Frontal cortex (tissue), 4 donors: ENCODE data around the gene RPL14. TPM values are rescaled to one million over a fixed set of nuclear protein-coding genes. Genes with fewer than 3 reads are reported as not detected.
"Not testable (repeated sequence)": the region's sequence is repeated elsewhere in the genome, so short reads cannot be mapped to it uniquely, and the experiment has no call there.

Experiments
- DNase-seq, 2 donors: peaks; one replicate each; pipeline ENCODE4 v3.0.0; 2012; ENCODE audit warnings: low spot score in 2 of 2
- FAIRE-seq: peaks from 2 replicates; lab custom pipeline; 2012; peaks lifted over from hg19 to GRCh38; lab: Jason Lieb, UNC
- total RNA-seq: library from RNA; depleted of rRNA; stranded (reverse); fragments of >200 nt; gene quantifications from one replicate; pipeline ENCODE4 v1.2.3, GENCODE V29; 2014
- donor health status: control.
- donor health status: control.
- donor health status: control.

Gene RPL14
- total RNA-seq: 163 TPM

DNA sequence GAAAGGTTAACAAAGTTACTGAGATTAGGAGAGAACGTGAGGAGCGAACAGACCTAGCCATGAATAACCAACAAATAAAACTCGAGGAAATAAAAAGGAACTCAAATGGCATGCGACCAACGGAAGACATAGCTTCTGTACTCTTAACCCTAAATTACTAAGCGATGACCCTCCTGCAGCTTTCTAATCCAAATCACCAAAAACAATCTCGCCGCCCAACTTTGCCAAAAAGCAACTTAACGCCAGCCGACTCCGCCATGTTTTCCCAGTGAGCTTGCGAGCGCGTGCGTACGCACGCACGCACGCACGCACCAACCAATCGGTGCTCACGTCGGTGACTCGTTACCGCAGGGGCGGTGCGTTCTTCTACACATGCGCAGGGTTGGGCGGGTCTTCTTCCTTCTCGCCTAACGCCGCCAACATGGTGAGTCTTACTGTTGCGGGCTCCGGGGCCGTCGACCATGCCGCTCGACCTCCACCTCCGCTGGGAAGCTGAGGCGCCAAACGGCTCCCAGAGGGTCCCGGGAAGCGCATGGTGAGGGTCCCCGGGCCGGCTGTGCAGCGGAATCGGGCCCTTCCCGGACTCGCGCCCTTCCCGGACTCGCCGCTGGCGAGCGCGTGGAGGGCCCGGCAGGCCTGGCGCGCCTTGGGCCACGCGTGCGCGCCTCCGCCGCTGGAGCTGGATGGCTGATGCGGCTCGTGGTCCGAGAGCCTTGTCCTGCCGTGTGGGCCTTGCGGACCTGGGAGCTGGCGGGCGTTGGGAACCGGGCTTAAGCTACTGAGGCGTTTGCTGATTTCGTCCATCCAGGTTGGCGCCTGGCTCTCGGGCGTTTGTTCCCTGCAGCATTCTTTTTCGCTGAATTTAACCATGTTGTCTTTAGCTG is at the start of gene RPL14:
TSS of gene RPL14 (plus strand) at position 400 of the 884 bp plus-strand sequence. CDS start at position 533, 133 bp downstream.
- peak; percentile 89 to 90 for DNase-seq
- FAIRE-seq: no peak

DNA sequence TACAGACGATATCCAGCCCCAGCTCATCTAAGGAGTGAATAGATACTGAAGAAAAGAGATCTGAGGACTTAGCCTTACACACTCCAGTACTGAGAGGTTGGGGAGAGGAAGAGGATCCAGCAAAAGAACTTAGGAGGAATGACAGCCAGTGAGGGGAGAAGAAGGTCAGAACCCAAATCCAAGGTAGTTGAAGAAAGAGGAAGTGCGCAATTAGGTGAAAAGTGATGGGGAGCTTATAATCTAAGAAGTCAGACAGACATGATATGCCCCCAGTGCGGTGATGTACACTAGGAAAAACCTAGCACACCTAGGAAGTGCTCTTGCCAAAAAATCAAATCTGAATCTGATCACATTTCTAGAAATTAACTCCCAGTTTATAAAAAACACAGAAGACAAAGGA is 49.5 kb upstream of the RPL14 start:
- DNase-seq (no peak), FAIRE-seq (no peak)

DNA sequence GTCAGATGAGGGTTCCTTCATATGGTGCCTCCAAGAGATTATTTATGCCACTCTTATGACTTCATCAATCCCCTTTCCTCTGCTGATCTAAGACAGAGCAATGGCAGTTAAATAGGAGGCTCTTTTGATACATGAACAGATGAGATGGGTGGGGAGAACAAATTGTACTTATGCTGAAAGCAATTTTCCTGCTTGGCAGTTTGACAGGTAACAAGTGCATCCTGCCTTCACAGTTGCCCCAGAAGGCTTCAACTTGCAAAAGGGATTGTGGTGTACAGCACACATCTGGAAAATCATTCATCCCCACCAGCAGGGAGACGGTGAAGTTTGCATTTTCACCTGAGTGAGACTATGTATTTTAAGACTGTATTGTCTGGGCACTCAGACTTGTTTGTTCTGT is 42.9 kb upstream of the RPL14 start:
- DNase-seq (no peak), FAIRE-seq (no peak)

DNA sequence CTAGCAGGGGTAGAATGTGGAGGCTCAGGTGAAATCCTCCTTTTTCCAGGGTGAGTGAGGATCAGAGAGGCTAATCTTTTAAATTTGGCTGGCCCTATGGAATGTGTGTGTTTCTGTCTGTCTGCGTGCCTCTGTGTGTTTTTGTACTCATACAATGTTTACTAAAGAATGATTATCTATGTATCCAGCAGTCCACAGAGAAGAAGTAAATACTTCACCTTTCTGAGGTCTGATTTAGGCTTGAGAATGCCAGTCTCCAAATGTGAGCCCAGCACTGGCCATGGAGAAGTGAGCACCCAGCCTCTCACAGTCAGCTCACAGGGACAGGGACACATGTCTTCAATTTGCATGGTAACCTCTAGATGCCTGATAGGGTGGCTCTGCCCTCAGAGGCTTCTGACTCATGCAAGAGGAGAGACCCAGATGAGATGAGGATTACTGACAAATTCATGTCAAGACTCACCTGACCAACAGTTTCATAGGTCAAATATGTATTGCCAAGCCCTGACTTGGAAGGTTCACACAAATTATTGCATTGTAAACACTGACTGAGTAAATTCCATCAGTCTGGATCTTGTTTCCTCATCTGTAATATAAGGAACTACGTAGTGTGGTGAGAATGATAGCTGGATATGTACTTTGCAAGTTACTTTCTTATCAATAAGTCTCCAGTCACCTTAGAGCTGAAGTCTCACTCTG is 39.1 kb upstream of the RPL14 start:
- FAIRE-seq (no peak), DNase-seq (no peak)

DNA sequence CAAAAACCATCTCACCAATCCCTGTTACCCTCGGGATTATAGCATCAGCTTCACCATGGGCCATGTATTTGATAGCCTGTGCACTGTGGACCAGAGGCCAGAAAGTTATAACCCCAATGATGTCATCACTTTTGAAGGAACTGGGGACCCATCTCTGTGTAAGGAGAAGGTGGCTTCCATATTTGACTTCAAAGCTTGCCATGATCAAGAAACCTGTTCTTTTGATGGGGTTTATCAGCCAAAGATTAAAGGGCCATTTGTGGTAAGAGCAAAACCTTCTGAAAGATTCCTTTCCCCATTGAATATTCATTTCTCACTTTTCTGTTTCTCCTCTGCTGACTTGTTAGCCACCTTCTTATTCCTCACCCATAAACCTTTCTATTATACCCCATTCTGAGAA is 34.3 kb upstream of the RPL14 start:
- FAIRE-seq (no peak), DNase-seq (no peak)

DNA sequence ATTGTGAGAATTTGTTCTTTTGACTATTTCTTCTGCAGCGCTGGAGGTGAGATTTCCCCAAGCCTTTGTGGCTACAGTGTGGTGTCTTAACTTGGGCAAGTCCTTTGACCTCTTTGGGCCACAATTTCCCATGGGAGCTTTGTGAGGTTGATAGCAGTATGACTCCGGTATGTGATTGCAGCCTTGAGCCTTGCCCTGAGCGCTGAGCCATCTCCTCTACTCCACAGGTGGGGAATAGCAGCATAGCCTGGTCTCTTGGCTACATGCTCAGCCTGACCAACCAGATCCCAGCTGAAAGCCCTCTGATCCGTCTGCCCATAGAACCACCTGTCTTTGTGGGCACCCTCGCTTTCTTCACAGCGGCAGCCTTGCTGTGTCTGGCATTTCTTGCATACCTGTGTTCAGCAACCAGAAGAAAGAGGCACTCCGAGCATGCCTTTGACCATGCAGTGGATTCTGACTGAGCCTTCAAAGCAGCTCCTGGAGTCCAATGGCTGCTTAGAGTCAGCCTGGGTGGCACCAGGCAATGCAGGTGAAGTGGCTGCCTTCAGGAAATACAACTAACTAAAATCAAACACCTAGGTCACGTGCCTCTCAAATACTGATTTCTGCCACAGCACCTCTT is 30.0 kb upstream of the RPL14 start:
- no peak for FAIRE-seq

DNA sequence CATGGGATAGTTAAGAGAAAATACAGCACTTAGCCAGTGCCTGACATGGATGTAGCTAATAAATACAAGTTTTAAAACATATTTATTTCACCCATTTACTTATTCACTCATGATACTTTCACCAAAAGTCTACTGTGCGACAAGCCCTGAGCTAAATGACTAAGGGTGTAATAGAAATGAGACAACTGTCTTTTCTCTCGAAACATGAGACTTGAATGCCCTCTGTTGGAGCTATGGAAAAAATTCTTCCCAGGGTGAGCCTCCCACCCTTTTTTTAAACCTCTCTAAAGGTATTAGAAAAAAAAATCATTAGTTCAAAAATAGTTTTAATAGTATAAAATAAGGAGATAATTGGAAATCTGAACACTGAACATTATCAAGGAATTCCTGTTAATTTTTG is 24.3 kb upstream of the RPL14 start:
- no peak for FAIRE-seq
- DNase-seq: no peak

More for the DNA sequence above, 30.0 kb upstream of the RPL14 start:
- no peak for DNase-seq

DNA sequence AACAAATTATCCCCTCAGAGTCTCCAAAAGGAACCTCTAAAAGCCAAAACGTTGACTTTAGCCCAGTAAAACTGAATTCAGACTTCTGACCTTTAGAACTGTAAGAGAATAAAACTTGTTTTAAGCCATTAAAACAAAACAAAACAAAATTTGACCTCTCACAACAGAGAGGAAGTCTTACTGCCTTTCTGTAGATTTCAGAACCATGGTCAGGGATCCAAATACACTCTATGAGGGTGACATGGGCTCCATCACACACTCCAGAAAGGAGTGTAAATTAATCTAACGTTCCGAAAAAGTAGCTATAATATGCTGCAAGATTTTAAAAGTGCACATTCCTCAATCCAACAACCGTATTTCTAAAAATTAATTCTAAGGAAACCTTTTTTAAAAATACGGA is 19.2 kb upstream of the RPL14 start:
- no peak for FAIRE-seq

DNA sequence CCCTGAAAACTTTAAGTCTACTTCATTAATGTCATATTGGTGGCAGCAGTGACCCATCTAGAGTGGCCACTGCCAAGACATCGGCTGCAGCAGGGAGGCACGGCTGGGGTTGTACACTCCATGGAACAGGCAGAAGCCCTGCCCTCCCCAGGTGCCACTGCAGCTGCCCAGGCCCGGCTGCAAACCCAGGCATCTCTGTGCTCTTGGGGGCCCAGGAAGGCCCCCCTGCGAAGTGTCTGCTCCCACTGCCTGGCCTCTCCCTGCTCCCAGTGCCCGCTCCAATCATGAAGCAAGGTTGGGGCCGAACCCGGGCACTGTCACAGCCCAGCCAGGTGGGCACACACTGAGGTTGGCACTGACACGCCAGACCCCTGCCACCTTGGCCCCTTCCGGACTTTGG is 12.1 kb upstream of the RPL14 start:
- no peak for FAIRE-seq
- DNase-seq: no peak

More for the DNA sequence above, 19.2 kb upstream of the RPL14 start:
- DNase-seq: no peak

DNA sequence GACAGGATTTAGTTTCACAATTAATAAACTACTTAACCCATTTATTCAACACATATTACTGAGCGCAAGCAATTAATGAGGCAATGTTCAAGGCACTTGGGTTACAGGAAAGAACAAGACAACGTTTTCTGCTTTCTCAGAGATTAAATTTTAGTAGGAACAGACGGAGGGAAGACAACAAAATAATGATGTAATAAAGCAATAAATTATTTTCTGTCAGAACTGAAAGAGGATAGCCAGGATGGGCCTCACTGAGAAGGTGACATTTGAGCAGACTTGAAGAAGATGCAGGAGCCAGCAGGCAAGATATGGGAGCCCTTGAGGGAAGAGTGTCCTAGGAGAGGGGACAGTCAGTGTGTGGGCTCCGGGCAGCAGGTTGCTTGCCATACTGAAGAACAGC is 11.3 kb upstream of the RPL14 start:
- DNase-seq (no peak), FAIRE-seq (no peak)

DNA sequence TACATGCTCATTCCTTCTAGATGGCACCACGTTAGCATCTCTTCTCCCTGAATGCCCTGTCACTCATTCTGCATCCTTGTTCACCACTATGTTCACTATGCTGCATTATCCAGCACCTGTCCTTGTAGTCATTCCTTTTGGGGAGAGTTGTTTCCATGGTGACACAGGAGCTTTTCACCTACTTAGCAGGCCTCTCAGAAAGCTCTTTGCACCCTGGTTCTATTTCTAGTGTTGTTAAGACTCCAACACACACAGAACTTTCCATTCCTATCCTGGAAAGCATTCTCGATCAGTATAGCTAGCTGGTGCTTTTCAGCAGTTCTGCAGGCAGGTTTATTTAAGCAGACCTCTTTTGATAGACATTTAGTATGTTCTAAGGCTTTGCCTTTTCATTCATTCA is 6.7 kb upstream of the RPL14 start:
- DNase-seq (no peak), FAIRE-seq (no peak)

DNA sequence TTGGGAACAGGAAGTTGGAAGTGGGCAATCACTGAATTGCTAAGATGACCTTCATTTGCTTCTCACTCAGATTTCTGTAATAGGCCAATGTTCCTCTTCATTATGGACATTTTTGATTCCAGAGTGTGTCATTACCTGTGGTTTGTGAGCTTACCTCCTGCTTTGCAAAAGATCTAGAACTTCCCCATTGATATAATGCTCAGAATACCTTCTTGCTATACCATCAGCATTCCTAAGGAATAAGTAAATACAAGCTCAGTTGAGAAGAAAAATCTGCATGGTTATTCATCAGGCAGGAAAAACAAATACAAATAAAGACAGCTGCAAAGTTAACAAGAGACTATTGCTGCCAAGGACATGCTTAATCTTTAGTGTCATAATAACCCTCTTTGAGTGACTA is 5.6 kb upstream of the RPL14 start:
- no peak for DNase-seq
- FAIRE-seq: no peak

DNA sequence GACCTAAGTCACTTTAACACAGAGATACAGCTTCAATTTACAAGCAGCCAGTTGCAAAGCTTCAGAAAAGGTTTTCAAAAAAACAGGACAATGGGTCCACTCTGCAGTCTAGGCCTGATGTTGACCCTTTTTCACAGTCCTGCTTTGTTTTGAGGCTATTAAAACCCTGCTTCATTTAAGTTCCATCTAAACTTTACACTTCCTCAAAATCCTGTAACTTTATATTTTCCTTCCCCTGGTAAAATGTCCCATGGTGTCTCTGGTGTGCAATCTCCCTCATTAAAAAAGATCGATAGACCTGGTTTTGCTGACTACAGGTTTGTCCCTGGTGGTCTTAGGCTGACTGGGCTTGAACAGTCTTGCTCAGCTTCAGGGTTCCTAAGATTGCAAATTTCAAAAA is 5.1 kb upstream of the RPL14 start:
- FAIRE-seq: no peak
- DNase-seq: no peak

DNA sequence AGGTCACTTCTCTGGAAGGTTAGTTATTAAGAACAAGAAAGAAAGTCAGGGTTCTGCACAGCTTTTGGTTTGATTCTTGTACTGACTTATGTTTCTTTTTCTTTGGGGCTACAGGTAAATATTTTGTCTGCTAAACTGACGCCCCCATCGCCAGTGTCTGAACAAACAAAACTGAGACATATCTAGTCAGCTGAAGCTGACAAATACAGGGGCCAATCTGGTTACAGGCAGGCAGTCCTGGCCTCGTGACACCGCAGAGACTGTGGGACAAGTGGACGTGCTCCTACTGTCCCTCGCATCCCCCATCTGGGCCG is 4.6 kb upstream of the RPL14 start:
- FAIRE-seq (no peak), DNase-seq (no peak)

DNA sequence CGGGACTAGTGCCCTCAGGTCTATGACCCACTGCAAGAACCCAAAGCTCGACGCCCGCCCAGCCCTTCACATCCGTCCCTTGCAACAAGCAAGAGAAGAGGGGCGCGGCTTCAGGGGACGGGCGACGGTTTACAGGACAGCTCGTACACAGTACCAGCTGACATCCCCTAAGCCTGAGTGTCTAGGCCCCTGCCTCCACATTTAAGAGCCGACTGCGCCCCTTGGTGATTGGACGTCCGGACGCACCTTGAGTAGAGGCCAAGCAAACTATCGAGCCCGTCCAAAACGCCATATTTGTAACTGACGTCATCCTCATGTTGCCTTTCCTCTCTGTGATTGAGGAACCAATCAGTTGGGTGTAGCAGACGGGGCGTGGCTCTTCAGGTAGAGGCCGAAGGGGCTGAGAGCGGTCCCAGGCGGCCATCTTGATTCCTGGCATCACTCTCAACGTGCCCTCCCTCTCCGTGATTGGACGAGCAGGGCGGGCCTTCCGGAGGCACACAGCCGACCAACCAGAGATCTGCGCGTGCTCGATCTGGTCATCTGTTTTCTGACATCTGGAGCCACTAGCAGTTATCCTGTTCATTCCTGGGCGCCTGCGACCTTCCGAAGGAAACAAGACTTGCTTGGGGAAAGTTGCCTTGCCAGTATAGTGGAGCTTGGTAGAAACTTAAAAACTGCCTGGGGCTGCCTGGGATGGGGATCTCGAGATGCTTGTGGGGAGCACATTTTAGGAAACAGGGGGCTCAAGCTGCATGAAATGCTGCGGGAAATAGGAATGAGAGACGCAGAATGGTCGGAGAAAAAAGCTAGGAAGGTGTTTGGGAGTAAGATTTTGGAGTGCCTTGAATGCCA is 4.0 kb upstream of the RPL14 start:
- FAIRE-seq (no peak), DNase-seq (peak; percentile 83 to 91)

DNA sequence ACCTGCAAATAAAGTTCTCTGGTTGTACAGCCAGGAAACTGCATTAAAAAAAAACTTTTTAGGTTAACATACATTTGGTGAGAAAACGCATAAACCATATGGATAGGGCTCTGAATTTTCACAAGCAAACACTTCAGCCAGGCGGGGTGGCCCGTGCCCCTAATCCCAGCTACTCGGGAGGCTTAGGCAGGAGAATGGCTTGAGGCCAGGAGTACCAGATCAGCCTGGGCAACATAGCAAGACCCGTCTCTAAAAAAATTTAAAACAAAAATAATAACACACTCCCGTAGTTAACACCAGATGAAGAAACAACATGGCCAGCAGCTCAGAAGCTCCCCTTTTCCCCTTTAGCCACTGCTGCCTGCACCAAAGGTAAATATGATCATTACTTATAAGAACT is 3.2 kb upstream of the RPL14 start:
- no peak for FAIRE-seq
- DNase-seq: no peak

DNA sequence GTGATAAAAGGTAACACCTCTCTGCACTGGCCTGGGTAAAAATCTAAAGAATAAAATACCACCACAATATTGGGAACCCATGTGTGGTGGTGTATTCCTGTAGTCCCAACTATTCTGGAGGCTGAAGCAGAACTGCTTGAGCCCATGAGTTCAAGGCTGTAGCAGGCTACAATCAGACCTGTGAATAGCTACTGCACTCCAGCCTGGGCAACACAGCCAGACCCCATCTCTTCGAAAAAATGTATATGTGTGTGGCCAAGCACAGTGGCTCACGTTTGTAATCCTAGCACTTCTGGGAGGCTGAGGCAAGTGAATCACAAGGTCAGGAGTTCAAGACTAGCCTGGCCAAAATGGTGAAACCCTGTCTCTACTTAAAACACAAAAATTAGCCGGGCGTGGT is 1.8 kb upstream of the RPL14 start:
- DNase-seq (no peak), FAIRE-seq (no peak)

DNA sequence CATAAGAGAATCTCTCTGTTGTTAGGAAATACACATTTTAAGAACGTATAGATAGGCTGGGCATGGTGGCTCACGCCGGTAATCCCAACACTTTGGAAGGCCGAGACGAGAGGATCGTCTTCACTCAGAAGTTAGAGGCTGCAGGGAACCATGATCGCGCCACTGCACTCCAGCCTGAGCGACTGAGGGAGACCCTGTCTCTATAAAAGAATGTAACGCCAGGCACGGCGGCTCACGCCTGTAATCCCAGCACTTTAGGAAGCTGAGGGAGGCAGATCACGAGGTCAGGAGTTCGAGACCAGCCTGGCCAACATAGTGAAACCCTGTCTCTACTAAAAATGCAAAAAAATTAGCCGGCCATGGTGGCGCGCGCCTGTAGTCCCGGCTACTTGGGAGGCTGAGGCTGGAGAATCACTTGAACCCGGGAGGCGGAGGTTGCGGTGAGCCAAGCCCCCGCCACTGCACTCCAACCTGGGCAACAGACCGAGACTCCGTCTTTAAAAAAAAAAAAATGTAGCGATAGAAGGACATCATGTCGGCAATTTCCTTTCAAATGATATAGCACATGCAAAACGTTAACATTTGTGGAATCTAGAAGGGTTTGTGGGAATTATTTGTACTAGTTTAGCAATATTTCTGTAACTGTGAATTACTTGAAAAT is 730 bp upstream of the RPL14 start:
- no peak for DNase-seq
- no peak for FAIRE-seq

DNA sequence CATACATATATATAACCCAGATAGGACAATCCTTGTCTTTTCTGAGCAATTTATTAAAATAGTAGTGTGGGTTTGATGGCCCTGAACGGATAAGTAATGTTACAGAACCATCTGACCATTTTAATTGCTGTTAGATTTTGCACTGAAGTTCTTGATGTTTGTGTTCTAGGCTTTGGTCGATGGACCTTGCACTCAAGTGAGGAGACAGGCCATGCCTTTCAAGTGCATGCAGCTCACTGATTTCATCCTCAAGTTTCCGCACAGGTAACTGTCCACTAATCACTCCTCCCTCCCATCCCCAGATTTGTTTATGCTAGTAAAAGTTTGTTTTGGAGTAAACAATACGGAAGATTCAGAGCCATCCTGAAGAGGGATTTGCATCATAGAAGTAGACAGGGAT is 1.3 kb downstream of the RPL14 start:
- DNase-seq (no peak), FAIRE-seq (no peak)

DNA sequence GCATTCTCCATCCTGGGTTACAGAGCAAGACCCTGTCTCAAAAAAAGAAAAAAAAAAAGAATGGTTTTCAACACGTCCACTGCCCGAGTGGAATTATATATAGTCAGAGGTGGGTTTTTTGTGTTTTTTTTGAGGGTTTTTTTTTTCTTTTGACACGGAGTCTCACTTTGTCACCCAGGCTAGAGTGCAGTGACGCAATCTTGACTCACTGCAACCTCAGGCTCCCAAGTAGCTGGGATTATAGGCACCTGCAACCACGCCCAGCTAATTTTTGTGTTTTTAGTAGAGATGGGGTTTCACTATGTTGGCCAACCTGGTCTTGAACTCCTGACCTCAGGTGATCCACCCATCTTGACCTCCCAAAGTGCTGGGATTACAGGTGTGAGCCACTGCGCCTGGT is 3.3 kb downstream of the RPL14 start:
- FAIRE-seq, DNase-seq: not testable (repeated sequence)
